HG02678 (cell line): ENCODE results near the gene RGS6.

Source experiments
- ATAC-seq: cut with Tn5 transposase; IDR thresholded peaks from one replicate; pipeline ENCODE4 v1.9.1; 2021; ENCODE audit warnings: mild to moderate bottlenecking, moderate library complexity; ENCODE audit not compliant: unreplicated experiment

The RGS6 gene

GRCh38 chr14:72303930-72304329, 371.7 kb downstream of the RGS6 start:
- no peak for ATAC-seq

- no peak for ATAC-seq
Observed at GRCh38 chr14:72305561-72305960, 373.3 kb downstream of the RGS6 start.

- no peak for ATAC-seq
Observed at GRCh38 chr14:72308967-72309485, 376.8 kb downstream of the RGS6 start.

GRCh38 chr14:72311116-72311515, 378.9 kb downstream of the RGS6 start:
- ATAC-seq: no peak

- ATAC-seq: no peak
Observed at GRCh38 chr14:72311516-72311915, 379.3 kb downstream of the RGS6 start.

- no peak for ATAC-seq
Observed at GRCh38 chr14:72314808-72315435, 382.7 kb downstream of the RGS6 start.

GRCh38 chr14:72315714-72316113, 383.5 kb downstream of the RGS6 start:
- no peak for ATAC-seq

- ATAC-seq: no peak
Observed at GRCh38 chr14:72318648-72319047, 386.4 kb downstream of the RGS6 start.

- no peak for ATAC-seq
Observed at GRCh38 chr14:72332046-72332445, 399.8 kb downstream of the RGS6 start.

- no peak for ATAC-seq
Observed at GRCh38 chr14:72332871-72333270, 400.6 kb downstream of the RGS6 start.

GRCh38 chr14:72333357-72333756, 401.1 kb downstream of the RGS6 start:
- no peak for ATAC-seq

- no peak for ATAC-seq
Observed at GRCh38 chr14:72336311-72336980, 404.2 kb downstream of the RGS6 start.

GRCh38 chr14:72341237-72341636, 409.0 kb downstream of the RGS6 start:
- no peak for ATAC-seq

- ATAC-seq: no peak
Observed at GRCh38 chr14:72341686-72342085, 409.5 kb downstream of the RGS6 start.

- no peak for ATAC-seq
Observed at GRCh38 chr14:72347118-72347517, 414.9 kb downstream of the RGS6 start.

GRCh38 chr14:72350215-72350614, 418.0 kb downstream of the RGS6 start:
- ATAC-seq: no peak

GRCh38 chr14:72352012-72352411, 419.8 kb downstream of the RGS6 start:
- no peak for ATAC-seq

- no peak for ATAC-seq
Observed at GRCh38 chr14:72366619-72367018, 434.4 kb downstream of the RGS6 start.

GRCh38 chr14:72369106-72369505, 436.9 kb downstream of the RGS6 start:
- no peak for ATAC-seq

- ATAC-seq: no peak
Observed at GRCh38 chr14:72377016-72377415, 444.8 kb downstream of the RGS6 start.

- ATAC-seq: no peak
Observed at GRCh38 chr14:72380456-72380855, 448.2 kb downstream of the RGS6 start.

- ATAC-seq: no peak
Observed at GRCh38 chr14:72383865-72384264, 451.6 kb downstream of the RGS6 start.

GRCh38 chr14:72387726-72388125, 455.5 kb downstream of the RGS6 start:
- ATAC-seq: no peak
